Mucosa of rectum (tissue), 2 donors: ENCODE results near the gene ENTPD6.
"Not testable (repeated sequence)": the region's sequence is repeated elsewhere in the genome, so short reads cannot be mapped to it uniquely, and the experiment has no call there.

Source experiments
- H3K27ac ChIP-seq, 2 donors: one replicate each; pipeline ENCODE4 v1.7.0; 2013; ENCODE audit warnings: inconsistent platforms in 2 of 2, low read depth in 2 of 2, low read length in 2 of 2
- H3K27me3 ChIP-seq, 2 donors: one replicate each; pipeline ENCODE4 v1.7.0; 2013; ENCODE audit warnings: low read length in 2 of 2; ENCODE audit not compliant: control insufficient read depth in 2 of 2, insufficient read depth in 2 of 2
- H3K36me3 ChIP-seq, 2 donors: one replicate each; pipeline ENCODE4 v1.7.0; 2013; ENCODE audit warnings: low read length in 2 of 2; ENCODE audit not compliant: control insufficient read depth in 2 of 2, insufficient read depth in 2 of 2
- H3K4me1 ChIP-seq, 2 donors: one replicate each; pipeline ENCODE4 v1.7.0; 2013; ENCODE audit warnings: low read length in 2 of 2, mild to moderate bottlenecking in 1 of 2; ENCODE audit not compliant: control insufficient read depth in 2 of 2, insufficient read depth in 2 of 2
- H3K4me3 ChIP-seq, 2 donors: one replicate each; pipeline ENCODE4 v1.7.0; 2013; ENCODE audit warnings: low read length in 2 of 2
- H3K9ac ChIP-seq, 2 donors: one replicate each; pipeline ENCODE4 v1.7.0; 2013; ENCODE audit warnings: low read length in 2 of 2, low read depth in 1 of 2, mild to moderate bottlenecking in 1 of 2
- H3K9me3 ChIP-seq, 2 donors: one replicate each; pipeline ENCODE4 v1.7.0; 2013; ENCODE audit warnings: low read length in 2 of 2; ENCODE audit not compliant: control insufficient read depth in 2 of 2
- donor health status: healthy.
- donor health status: Normal muscosa, but diverticular disease.

Gene ENTPD6

GRCh38 chr20:25256226-25256859 is 60.8 kb downstream of the ENTPD6 start:
- Histone ChIP-seq H3K9me3 (no peaks in the 10 kb centered on the region), H3K27me3 (no peaks in the 10 kb centered on the region), H3K36me3 (peaks cover 9 to 32% of the 10 kb centered on the region in 2 donors), H3K4me3 (no peak overlapping the region), H3K9ac (peak overlapping the region in 1 of 2 donors; percentile 47), H3K4me1 (peaks cover 31 to 80% of the 10 kb centered on the region in 2 donors), H3K27ac (peak overlapping the region in 1 of 2 donors; percentile 94)

- H3K27ac ChIP-seq, result peak overlapping the region in 1 of 2 donors; percentile 34
- peaks cover 24 to 72% of the 10 kb centered on the region in 2 donors for H3K4me1 ChIP-seq
- no peaks in the 10 kb centered on the region for H3K9me3 ChIP-seq
- peak overlapping the region in 1 of 2 donors; percentile 47 for H3K9ac ChIP-seq
- H3K36me3 ChIP-seq, result peaks cover 5 to 30% of the 10 kb centered on the region in 2 donors
- H3K4me3 ChIP-seq, result no peak overlapping the region
- H3K27me3 ChIP-seq, result no peaks in the 10 kb centered on the region
Measured at GRCh38 chr20:25257130-25257529, 61.6 kb downstream of the ENTPD6 start.

GRCh38 chr20:25257756-25258475 is 62.4 kb downstream of the ENTPD6 start:
- no peaks in the 10 kb centered on the region for H3K27me3 ChIP-seq
- H3K9ac ChIP-seq, result peak overlapping the region in 1 of 2 donors; percentile 18
- no peaks in the 10 kb centered on the region for H3K9me3 ChIP-seq
- peaks cover 5 to 30% of the 10 kb centered on the region in 2 donors for H3K36me3 ChIP-seq
- no peak overlapping the region for H3K4me3 ChIP-seq
- peaks cover 17 to 66% of the 10 kb centered on the region in 2 donors for H3K4me1 ChIP-seq
- peak overlapping the region in 1 of 2 donors; percentile 38 for H3K27ac ChIP-seq

- Histone ChIP-seq H3K4me3 (no peak overlapping the region), H3K9ac (no peak overlapping the region), H3K36me3 (peaks cover 5 to 30% of the 10 kb centered on the region in 2 donors), H3K4me1 (peaks cover 16 to 61% of the 10 kb centered on the region in 2 donors), H3K27me3 (no peaks in the 10 kb centered on the region), H3K27ac (peak overlapping the region in 1 of 2 donors; percentile 38), H3K9me3 (no peaks in the 10 kb centered on the region)
Measured at GRCh38 chr20:25258476-25258805, 62.9 kb downstream of the ENTPD6 start.

GRCh38 chr20:25258828-25259227 is 63.3 kb downstream of the ENTPD6 start:
- Histone ChIP-seq H3K9me3 (no peaks in the 10 kb centered on the region), H3K27me3 (no peaks in the 10 kb centered on the region), H3K36me3 (peaks cover 5 to 30% of the 10 kb centered on the region in 2 donors), H3K9ac (no peak overlapping the region), H3K27ac (no peak overlapping the region), H3K4me1 (peaks cover 16 to 57% of the 10 kb centered on the region in 2 donors), H3K4me3 (no peak overlapping the region)

- Histone ChIP-seq H3K27ac (peak overlapping the region in 1 of 2 donors; percentile 70), H3K9me3 (no peaks in the 10 kb centered on the region), H3K27me3 (no peaks in the 10 kb centered on the region), H3K4me3 (no peak overlapping the region), H3K4me1 (peaks cover 14 to 53% of the 10 kb centered on the region in 2 donors), H3K9ac (no peak overlapping the region), H3K36me3 (peaks cover 5 to 30% of the 10 kb centered on the region in 2 donors)
Measured at GRCh38 chr20:25259358-25259757, 63.8 kb downstream of the ENTPD6 start.

- H3K9ac ChIP-seq, result peak overlapping the region in 1 of 2 donors; percentile 54
- H3K4me3 ChIP-seq, result no peak overlapping the region
- H3K9me3 ChIP-seq, result no peaks in the 10 kb centered on the region
- peak overlapping the region; percentile 41 to 70 for H3K27ac ChIP-seq
- H3K4me1 ChIP-seq, result peaks cover 14 to 48% of the 10 kb centered on the region in 2 donors
- H3K27me3 ChIP-seq, result no peaks in the 10 kb centered on the region
- peaks cover 5 to 30% of the 10 kb centered on the region in 2 donors for H3K36me3 ChIP-seq
Measured at GRCh38 chr20:25259788-25260254, 64.3 kb downstream of the ENTPD6 start.

GRCh38 chr20:25260770-25261437 is 65.4 kb downstream of the ENTPD6 start:
- H3K9ac ChIP-seq, H3K27me3 ChIP-seq, H3K4me3 ChIP-seq, H3K9me3 ChIP-seq: not testable (repeated sequence)
- H3K36me3 ChIP-seq, result peaks cover 5 to 27% of the 10 kb centered on the region in 2 donors
- peak overlapping the region in 1 of 2 donors; percentile 70 for H3K27ac ChIP-seq
- peaks cover 8 to 40% of the 10 kb centered on the region in 2 donors for H3K4me1 ChIP-seq

- Histone ChIP-seq H3K27me3 (no peaks in the 10 kb centered on the region), H3K4me1 (no peaks in the 10 kb centered on the region), H3K36me3 (peaks cover 50 to 59% of the 10 kb centered on the region in 2 donors), H3K9me3 (no peaks in the 10 kb centered on the region), H3K9ac (no peak overlapping the region), H3K27ac (no peak overlapping the region), H3K4me3 (no peak overlapping the region)
Measured at GRCh38 chr20:25269057-25269832, 73.7 kb downstream of the ENTPD6 start.
